GM21528 (cell line): ENCODE measurements around the gene RAB5A.
"Not testable (repeated sequence)": the region's sequence is repeated elsewhere in the genome, so short reads cannot be mapped to it uniquely, and the experiment has no call there.

Source experiments
- ATAC-seq: cut with Tn5 transposase; IDR thresholded peaks from one replicate; pipeline ENCODE4 v1.9.1; 2021; ENCODE audit warnings: mild to moderate bottlenecking, moderate library complexity; ENCODE audit not compliant: unreplicated experiment, low FRiP score

Gene RAB5A

DNA sequence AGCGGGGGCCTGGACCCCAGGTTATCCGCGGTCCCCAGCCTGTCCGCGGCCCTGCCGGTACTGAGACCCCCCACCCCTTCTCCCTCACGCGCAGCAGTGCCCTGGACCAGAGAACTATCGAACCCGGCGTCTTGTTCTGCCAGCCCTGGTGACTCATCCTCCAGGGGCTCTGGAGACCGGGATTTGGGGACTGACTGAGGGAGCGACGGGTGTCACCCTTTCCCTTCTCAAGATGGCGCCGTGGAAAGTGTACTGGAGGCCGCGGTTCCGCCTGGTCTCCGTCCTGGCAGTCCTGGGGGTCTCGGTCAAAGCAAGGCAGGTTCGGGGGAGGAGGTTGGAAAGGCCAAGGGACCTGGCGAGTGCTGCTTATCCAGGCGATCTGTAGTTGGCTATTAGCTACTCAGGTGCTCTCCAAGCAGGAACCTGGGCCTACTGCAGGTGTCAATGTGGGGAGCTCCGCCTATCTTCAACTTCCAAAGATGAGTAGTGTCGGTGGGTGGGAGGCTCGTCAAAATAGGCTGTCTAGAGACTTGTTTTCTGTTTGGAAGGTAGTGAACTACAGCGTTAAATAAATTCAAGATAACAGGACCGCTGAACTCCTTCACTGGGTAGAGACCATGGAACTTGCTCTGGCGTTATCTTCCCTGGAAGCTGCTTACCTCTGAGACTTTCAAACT, 790 bp downstream of the RAB5A start:
- ATAC-seq: peak; percentile 23

GRCh38 chr3:19948226-19948591, 1.3 kb downstream of the RAB5A start:
- ATAC-seq: no peak

- no peak for ATAC-seq
Measured at GRCh38 chr3:19950316-19950715, 3.4 kb downstream of the RAB5A start.

DNA sequence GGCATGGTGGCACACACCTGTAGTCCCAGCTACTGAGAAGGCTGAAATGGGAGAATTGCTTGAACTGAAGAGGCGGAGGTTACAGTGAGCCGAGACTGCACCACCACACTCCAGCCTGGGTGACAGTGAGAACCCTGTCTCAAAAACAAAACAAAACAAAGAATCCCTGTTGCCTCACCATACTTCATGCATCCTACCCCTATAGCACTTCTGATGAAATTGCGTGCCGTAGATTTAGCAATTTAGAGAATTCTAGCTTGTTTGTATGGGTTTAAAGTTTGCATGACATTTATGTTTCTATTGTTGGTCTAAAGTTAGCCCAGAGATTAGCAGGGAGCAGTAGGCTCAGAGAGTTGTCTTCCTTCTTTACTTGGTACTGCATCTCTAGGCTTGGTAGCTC, 7.8 kb downstream of the RAB5A start:
- ATAC-seq: no peak

GRCh38 chr3:19957354-19957753, 10.5 kb downstream of the RAB5A start:
- not testable (repeated sequence) for ATAC-seq

DNA sequence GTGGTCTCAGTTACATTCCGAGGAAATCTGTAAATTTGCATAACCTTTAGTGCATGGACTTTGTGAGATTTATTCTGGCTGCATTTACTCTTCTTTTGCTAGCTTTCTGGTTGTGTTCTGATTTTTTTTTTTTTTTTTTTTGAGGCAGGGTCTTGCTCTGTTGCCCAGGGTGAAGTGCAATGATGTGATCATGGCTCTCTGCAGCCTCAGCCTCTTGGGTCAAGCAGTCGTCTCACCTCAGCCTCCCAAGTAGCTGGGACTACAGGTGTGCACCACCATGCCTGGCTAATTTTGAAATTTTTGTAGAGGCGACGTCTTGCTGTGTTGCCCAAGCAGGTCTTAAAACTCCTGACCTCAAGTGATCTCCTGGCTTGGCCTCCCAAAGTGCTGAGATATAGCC, 12.6 kb downstream of the RAB5A start:
- ATAC-seq: no peak

DNA sequence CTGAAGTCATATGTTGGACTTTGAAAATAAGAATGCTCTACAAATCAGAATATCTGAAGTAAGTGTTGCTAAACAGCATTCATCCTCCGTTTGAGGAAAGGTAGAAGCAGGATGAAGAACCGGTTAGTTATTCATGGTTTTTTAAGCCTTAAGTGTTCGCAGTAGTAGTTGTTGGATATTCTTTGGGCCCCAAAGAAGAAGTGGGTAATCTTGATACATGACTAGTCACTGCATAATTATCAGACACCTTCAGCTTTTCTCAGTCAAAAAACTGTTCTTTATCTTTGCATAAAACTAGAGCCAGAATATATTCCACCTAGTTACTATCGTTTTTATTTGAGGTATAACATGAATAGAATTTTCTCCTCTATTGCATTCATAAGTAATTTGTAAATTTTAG, 13.8 kb downstream of the RAB5A start:
- no peak for ATAC-seq

DNA sequence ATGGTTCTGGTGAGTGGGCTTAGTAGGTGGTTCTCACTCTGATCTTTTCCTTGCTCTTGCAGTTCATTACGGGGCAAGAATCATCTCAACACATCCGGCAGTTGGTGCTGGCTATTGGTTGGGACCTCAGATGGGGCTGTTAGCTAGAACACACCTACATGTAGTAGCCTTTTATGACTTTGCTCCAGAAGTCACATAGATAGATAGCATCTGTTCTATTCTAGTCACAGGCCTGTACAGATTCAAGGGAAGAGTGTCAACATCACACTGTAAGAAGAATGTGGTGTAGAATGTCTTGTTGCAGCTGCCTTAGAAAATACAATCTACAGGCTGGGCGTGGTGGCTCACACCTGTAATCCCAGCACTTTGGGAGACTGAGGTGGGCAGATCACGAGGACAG, 15.1 kb downstream of the RAB5A start:
- ATAC-seq: no peak

GRCh38 chr3:19967208-19967607, 20.3 kb downstream of the RAB5A start:
- ATAC-seq: no peak

DNA sequence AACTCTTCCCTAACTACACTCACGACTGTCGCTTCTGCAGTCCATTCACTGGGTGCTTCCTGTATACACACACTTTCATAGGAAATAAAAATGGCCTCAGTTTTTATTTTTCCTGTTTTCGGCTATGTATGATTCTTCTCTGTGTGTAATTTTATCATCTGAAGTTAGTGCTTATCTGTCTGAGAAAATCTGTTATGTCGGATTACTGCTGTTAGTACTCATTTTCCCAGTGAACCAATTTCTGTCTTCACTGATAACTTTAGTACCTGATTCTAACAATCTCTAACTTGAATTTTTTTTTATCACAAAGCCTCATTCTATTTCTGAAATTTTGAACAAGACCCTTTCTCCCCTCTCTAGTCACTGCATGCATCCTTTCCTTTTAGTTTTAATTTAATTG, 20.9 kb downstream of the RAB5A start:
- no peak for ATAC-seq

DNA sequence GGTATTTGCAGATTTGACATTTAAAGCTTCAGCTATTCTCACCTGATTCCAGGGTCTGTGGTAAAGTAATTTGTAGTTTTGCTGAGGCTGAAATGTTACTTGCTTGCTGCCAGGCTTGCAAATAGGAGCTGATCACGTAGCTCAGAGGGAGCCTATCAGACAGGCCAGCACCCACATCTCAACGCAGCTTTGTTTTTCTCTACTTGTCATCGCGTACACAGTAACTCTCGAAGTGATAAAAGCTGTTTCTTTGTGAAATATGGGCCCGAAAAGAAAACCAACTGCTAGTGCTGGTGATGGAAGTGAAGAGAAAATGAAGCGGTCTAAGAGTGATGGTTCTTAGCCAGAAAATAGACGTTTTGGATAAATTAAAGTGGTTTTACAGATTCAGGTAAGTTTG, 23.4 kb downstream of the RAB5A start:
- ATAC-seq: no peak

DNA sequence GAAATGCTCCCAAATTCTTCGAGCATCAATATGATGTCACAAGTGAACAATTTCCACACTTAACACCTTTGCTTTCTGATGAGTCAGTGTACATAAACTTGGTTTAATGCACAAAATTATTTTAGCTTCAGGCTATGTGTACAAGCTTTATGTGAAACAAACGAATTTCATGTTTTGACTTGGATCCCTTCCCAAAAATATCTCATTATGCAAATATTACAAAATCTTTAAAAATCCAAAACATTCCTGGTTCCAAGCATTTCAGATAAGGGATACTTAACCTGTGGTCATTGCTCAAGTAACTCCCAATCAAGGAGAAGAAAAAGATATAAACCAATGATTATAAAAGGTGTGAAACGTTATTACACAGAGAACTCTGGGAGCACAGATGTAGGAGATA, 25.2 kb downstream of the RAB5A start:
- ATAC-seq: no peak

DNA sequence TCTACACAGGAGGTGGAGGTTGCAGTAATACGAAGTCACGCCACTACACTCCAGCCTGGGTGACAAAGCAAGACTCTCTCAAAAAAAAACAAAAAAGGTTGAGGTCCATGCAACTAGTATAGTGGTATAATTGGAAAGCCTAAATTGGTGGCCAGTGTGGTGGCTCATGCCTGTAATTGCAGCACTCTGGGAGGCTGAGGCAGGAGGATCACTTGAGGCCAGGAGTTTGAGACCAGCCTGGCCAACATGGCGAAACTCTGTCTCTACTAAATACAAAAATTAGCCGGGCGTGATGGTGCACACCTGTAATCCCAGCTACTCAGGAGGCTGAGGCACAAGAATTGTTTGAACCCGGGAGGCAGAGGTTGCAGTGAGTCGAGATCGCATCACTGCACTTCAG, 42.0 kb downstream of the RAB5A start:
- not testable (repeated sequence) for ATAC-seq

DNA sequence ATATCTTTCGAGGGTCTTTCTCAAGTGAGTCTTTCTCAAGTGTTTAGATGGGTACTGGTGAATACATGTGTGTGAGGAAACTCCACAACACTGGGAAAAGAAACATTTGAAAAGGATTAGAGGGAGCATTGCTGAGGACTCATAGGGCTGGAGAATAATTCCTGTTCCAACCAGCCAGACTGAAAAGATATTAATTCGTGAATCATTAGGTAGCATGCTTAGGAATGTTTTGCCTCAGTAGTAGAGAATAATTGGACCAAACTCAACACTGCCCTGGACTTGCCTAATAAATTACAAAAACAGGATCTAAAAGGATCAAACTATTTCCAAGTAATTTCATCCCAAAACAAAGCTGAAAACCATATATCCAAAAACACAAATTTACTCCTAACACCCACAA, 47.9 kb downstream of the RAB5A start:
- ATAC-seq: no peak

- ATAC-seq: no peak
Measured at GRCh38 chr3:19997502-19997901, 50.6 kb downstream of the RAB5A start.

DNA sequence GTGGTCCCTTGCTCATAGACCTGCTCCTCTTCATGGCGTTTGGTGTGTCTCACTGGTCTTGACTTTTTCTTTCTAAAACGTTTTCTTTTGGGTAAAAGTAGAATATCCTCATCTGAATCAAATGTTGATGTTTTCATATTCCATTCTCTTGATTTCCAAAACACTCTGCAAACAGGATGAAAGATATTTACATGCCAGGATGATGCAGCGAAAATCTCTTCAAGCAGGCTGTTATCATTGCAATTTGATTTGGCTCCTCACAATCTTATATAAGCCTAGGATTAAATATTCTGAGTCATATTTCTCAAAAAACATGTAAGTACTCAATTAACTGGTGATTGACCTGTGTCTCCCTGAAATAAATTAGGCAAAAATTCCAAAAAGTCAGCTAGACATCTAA, 55.0 kb downstream of the RAB5A start:
- no peak for ATAC-seq

- ATAC-seq: no peak
Measured at GRCh38 chr3:20007960-20008359, 61.1 kb downstream of the RAB5A start.

- no peak for ATAC-seq
Measured at GRCh38 chr3:20008646-20009045, 61.7 kb downstream of the RAB5A start.

- ATAC-seq: no peak
Measured at GRCh38 chr3:20012164-20012563, 65.3 kb downstream of the RAB5A start, which contains the start of gene PP2D1. Gene PP2D1, minus strand, starts transcription at chr3:20012264. Its CDS starts 192 bp downstream, at chr3:20012072.

DNA sequence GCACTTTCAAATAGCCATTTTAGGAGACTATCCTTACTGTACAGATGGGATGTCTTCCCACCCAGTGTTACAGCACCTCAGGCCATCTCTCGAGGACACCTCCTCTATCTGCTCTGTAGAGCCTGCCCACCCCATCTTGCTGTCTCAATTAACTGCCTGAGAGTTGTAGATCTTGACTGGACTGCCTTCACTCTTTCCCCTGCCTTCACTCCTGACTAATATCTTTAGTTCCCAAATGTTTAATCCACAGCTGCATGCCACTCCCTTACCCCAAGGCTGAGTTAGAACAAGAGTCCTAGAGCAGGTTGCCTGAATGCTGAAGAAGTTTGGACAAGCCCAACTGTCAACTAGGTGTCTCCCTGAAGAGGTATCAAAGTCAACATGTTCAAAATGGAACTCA, 66.5 kb downstream of the RAB5A start:
- no peak for ATAC-seq

GRCh38 chr3:20015525-20015924, 68.6 kb downstream of the RAB5A start:
- no peak for ATAC-seq

DNA sequence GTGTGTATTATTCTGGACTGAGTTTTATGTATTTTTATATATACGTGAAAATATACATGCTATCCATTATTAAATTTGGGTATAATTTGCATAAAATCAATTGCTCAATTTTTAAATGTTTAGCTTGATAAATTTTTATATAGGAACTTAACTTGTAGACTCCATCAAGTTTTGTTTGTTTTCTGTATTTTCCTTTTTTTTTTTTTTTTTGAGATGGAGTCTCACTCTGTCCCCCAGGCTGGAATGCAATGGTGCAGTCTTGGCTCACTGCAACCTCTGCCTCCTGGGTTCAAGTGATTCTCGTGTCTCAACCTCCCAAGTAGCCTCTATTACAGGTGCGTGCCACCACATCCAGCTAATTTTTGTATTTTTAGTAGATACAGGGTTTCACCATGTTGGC, 69.2 kb downstream of the RAB5A start:
- ATAC-seq: not testable (repeated sequence)
